KBM-7 (cell line): ENCODE results near the gene PDE4DIP.
"Not testable (repeated sequence)": the region's sequence is repeated elsewhere in the genome, so short reads cannot be mapped to it uniquely, and the experiment has no call there.

Experiments used
- DNase-seq: peaks from one replicate; pipeline ENCODE4 v3.0.0-alpha.2; 2015
- in situ Hi-C: fragments of 300-500 bp; cut with MboI; formaldehyde crosslinking; loops from 2 replicates; pipeline ENCODE4 v1.14.3; 2020; ENCODE audit warnings: low sequenced_read_pairs, low pct_unique_long_range_greater_than_20kb, mixed read lengths

Gene PDE4DIP

DNA sequence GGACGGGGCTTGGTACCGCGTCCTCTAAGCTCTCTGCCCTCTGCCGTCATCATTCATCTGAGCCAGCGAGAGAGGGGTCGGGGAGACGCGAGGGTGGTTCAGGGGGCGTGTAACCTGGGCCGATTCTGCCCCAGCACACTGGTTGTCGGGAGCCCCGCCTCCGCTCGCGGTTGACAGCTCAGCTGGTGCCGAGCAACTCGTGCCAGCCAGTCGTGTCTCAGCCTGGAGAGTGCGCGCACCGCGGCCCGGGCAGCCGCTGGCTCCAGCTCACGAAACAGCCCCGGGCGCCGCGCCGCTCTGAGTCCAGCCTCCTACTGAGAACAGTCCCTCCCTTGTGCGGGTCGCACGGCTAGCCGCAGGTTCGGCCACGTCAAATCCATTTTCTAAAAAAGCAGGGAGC, at the start of gene PDE4DIP:
Gene PDE4DIP, plus strand, starts transcription at position 209 of the 400 bp plus-strand sequence. CDS start 347 bp downstream, outside the sequence.
- DNase-seq, in situ Hi-C loops: not testable (repeated sequence)

- in situ Hi-C loops, DNase-seq: not testable (repeated sequence)
These were observed 35.8 kb upstream of the PDE4DIP start for GRCh38 chr1:148808268-148808928.

DNA sequence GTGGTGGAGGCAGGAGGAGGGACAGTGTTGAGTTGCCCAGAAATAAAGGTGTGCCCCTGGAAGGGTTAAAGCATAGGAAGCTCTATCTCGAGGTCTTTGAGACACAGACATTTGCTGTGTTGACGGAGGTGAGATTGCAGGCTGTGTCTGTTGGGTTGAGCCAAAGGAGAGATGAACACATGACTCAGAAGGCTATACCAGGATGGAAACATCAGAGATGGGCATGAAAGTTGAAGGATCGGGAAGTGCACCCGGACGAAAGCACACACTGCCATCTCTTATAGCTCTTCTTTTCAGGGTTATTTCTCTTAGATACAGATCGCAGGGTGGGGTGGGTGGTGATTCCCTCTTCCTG, 35.3 kb upstream of the PDE4DIP start:
- in situ Hi-C loops, DNase-seq: not testable (repeated sequence)

DNA sequence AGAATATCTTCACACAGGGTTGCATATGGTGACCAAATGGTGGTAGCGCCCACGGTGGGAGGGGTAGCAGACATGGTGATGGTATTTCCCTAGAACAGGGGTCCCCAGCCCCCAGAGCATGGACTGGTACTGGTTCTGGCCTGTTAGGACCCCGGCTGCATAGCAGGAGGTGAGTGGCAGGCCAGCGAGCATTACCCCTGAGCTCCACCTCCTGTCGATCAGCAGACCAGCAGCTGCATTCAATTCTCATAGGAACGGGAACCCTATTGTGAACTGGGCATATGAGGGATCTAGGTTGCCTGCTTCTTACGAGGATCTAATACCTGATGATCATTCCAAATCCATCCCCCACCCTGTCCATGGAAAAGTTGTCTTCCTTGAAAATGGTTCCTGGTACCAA, 22.0 kb upstream of the PDE4DIP start:
- DNase-seq, in situ Hi-C loops: not testable (repeated sequence)

GRCh38 chr1:148823822-148824221, 20.4 kb upstream of the PDE4DIP start:
- in situ Hi-C loops, DNase-seq: not testable (repeated sequence)

GRCh38 chr1:148825029-148825428, 19.2 kb upstream of the PDE4DIP start:
- in situ Hi-C loops, DNase-seq: not testable (repeated sequence)

- DNase-seq, in situ Hi-C loops: not testable (repeated sequence)
These were observed 15.7 kb upstream of the PDE4DIP start for GRCh38 chr1:148828531-148828930.

DNA sequence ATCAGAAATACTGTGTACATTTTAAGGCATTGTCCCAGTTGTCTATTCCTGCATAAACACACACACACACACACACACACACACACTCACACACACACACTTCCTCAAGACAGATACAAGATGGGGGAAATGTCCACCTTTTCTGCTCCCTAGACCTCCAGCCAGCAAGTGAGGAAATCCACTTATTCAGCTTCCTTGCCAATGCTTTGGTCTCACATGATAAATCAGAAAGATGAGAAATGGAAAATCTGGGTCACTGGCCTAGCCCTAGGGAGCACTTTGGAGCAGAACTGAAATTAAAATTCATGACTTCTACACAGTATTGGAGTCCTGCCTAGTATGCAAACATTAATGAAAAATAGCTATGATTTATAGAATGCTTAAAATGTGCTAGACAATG, 15.3 kb upstream of the PDE4DIP start:
- in situ Hi-C loops, DNase-seq: not testable (repeated sequence)

DNA sequence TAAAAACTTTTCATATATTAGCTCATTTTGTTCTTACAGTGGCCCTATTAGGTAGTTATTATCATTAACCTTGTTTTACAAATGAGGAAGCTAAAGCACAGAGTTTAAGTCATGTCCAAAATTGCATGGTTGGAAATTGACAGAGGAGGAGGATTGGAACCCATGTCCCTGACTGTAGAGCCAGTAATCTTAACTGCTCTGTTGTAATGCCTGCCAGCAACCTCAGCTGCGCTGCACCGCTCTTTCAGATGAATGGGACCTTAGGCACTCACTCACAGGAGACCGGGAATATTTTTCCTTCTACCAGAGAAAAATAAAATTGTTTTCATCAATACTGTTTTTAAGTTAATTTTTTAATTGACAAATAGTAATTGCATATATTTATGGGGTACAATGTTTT, 14.9 kb upstream of the PDE4DIP start:
- DNase-seq, in situ Hi-C loops: not testable (repeated sequence)

DNA sequence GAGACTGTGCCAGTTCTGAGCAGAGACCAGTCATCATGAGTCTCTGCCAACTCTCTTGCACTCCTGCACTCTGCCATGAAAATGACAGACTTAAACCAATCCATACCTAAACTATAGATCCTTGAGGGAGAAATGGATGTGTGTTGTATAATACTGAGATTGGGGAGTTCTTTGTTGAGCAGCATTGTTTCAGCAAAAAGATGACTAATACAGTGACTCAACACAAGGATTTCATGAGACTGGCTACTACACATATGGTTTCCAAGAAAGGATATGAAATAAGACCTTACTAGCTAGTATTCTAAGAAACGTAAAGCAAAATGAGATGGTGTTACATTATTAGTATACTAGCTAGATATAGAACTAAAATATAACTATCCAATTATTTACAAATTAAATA, 3.0 kb upstream of the PDE4DIP start:
- in situ Hi-C loops, DNase-seq: not testable (repeated sequence)

- DNase-seq, in situ Hi-C loops: not testable (repeated sequence)
These were observed 423 bp downstream of the PDE4DIP start for GRCh38 chr1:148844651-148845050.

- in situ Hi-C loops, result not testable (repeated sequence)
These were observed 840 bp downstream of the PDE4DIP start for GRCh38 chr1:148845068-148845467.

GRCh38 chr1:148850347-148850746, 6.1 kb downstream of the PDE4DIP start:
- in situ Hi-C loops, DNase-seq: not testable (repeated sequence)

More at GRCh38 chr1:148845068-148845467, 840 bp downstream of the PDE4DIP start:
- not testable (repeated sequence) for DNase-seq

DNA sequence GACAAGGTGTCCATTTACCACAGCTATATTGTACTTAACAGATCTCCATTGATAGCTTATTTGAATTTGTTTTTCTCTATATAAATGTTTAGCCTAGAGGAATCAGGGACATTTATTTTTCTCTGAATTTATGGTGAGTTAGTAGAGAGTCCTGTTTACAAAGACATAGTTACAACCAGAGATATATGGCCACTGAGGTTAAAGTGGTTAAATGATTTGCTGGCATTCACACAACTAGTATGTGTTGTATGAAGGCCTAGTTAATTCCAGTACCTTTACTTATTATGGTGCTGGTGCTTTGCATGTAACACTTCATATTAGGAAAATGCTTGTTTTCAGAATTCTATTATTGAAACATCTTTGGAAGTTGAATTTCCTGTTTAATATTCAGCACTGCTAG, 6.6 kb downstream of the PDE4DIP start:
- DNase-seq, in situ Hi-C loops: not testable (repeated sequence)

DNA sequence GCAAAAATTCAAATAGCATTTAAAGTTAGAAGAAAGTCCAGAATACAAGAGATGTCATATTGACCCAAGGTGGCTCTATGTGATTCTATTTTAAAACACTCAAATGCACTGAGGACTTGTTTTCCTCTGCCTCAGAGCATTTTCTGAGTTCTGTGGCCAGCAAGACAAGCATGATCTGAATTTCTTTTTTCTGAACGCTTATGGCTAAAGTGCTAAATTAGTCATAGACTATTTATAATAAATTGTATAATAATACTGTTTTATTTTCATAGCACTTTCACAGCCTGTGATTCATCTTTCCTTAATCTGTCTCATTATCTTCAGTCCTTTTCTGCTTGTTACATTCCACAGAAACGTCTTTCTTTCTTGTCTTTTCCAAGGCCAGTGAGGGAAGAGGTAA, 7.5 kb downstream of the PDE4DIP start:
- in situ Hi-C loops, DNase-seq: not testable (repeated sequence)

- DNase-seq, result not testable (repeated sequence)
These were observed 9.1 kb downstream of the PDE4DIP start for GRCh38 chr1:148853363-148853762.

DNA sequence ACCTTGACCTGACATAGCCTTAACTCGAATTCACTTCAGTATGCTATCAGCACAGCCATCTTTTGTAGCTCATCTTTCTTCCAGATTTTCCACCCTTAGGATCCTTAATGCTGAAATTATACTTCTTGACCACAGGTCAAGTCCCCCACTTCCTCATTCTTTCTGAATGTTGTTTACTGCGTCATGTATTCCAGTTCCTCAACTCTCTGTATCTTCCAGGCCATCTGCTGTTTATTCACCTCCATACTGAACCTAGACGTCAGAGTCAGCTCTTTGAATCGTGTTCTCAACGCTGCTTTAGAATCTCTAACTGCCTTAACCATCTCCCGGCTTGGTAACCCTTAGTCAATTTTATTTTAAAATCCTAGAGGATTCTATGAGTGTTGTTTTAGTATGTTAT, 9.8 kb downstream of the PDE4DIP start:
- in situ Hi-C loops, DNase-seq: not testable (repeated sequence)

More at GRCh38 chr1:148853363-148853762, 9.1 kb downstream of the PDE4DIP start:
- in situ Hi-C loops, result not testable (repeated sequence)

DNA sequence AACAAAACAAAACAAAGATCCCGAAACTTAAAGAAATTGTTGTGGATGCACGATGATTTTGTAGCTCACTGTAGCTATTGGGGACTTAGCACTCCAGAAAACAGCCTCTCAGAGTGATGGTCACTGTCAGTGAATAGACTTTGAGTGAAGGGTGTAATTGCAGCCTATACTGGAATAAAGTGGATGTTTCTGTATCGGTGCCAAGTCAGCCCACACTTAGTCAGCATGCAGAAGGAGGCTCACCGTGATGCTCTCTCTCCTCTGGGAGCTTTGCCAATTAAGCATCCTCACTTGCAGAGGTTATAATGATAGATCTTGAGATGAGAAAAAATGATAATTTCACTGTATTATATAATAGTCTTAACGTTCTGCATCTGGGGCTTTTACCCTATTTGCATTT, 11.1 kb downstream of the PDE4DIP start:
- DNase-seq, in situ Hi-C loops: not testable (repeated sequence)

DNA sequence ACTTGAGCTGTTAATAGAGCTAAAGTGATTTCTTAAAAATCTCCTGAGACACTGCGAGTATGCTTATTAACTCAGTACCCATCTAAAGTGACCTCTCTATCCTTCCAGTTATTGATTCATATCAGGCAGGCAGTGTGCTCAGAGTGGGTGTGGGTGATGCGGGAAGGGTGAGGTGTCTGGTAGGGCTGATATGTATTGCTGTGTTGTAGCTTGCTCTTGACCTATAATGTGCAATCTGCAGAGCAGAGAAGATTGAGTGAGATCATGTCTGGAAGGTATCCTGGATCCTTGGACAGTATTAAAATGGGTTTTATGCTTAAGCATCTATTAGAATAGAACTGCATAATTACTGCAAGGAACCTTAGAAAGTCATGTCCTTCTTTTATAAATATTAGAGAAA, 15.8 kb downstream of the PDE4DIP start:
- DNase-seq, in situ Hi-C loops: not testable (repeated sequence)

DNA sequence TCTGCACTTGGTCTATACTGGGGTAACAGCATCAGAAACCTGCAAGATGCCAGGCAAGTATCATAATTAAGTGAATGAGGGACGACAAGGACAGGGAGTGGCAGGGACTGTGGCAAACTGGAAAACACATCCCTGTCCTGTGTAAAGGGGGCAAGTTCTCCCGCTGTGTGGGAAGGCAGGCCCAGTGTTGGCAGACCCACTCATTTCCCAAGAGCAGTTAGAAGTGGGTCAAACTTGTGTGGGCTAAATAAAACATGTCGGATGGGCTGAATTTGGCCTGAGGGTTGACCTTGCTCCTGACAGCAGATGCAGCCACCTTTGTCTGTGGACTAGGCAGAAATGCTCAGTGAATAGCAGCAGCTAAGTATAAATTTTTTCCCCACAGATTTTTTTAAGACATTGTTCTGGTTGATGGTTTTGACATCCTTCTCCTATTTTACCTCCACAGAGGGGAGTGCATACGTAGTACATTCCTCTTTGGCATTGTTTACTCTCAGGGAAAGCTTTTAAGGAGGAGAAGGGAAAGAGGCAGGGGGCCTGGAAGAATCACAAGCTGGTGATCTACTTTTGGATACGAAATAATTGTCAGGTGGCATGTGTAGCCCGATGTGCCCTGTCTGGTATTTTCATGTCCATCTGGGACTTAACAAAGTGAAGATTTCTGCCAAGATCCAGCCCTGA, 16.5 kb downstream of the PDE4DIP start:
- in situ Hi-C loops, result not testable (repeated sequence)

More for the DNA sequence above, 16.5 kb downstream of the PDE4DIP start:
- DNase-seq, result not testable (repeated sequence)
